Panc1 (cell line): Measurements from ENCODE around the gene RPS17. TPM values are rescaled to one million over a fixed set of nuclear protein-coding genes. Genes with fewer than 3 reads are reported as not detected.

ENCODE experiments used
- ATAC-seq: fragments of 200-7000 bp; cut with Tn5 transposase; 2 replicates; pipeline ENCODE4 v1.9.1; 2020; ENCODE audit warnings: mild to moderate bottlenecking, moderate library complexity
- BruUV-seq: library from RNA; stranded (reverse); fragments of 400-500 nt; replicated peaks from 2 replicates; lab custom pipeline; 2021; lab: Mats Ljungman, UMichigan
- CTCF ChIA-PET: fragments of 300-600 bp; sonication (Branson Sonifier 250); formaldehyde crosslinking; loops from one replicate; lab custom pipeline; 2022; ENCODE audit warnings: antibody characterized with exemption; lab: Charles Lee
- POLR2A ChIA-PET: fragments of 300-600 bp; sonication (Branson Sonifier 250); formaldehyde crosslinking; loops from one replicate; lab custom pipeline; 2022; ENCODE audit warnings: antibody characterized with exemption; lab: Charles Lee
- DNase-seq: peaks from one replicate; pipeline ENCODE4 v3.0.0-alpha.2; 2010; ENCODE audit warnings: low read depth, low spot score
- H3K27ac ChIP-seq: 2 replicates; pipeline ENCODE4 v1.5.1; 2011; ENCODE audit warnings: mild to moderate bottlenecking, low read length, inconsistent platforms
- H3K27me3 ChIP-seq: fragments of 200-500 bp; sonication (Bioruptor generic); 2 replicates; pipeline ENCODE4 v1.6.0; 2014; ENCODE audit warnings: low read length, inconsistent platforms; ENCODE audit not compliant: control insufficient read depth, insufficient read depth
- H3K36me3 ChIP-seq: fragments of 200-500 bp; sonication (Bioruptor generic); 2 replicates; pipeline ENCODE4 v1.5.1; 2014; ENCODE audit warnings: inconsistent platforms, mild to moderate bottlenecking, low read length, moderate library complexity; ENCODE audit not compliant: control insufficient read depth, insufficient read depth
- H3K4me1 ChIP-seq: 2 replicates; pipeline ENCODE4 v1.5.1; 2011; ENCODE audit warnings: inconsistent platforms, mild to moderate bottlenecking, low read length, moderate library complexity; ENCODE audit not compliant: control insufficient read depth, insufficient read depth
- H3K4me3 ChIP-seq, 2 experiments: 2 replicates each; pipeline ENCODE4 v1.5.1; 2011 to 2012; ENCODE audit warnings: low read depth in 2 of 2, low read length in 2 of 2, mild to moderate bottlenecking in 2 of 2, inconsistent platforms in 1 of 2, moderate library complexity in 1 of 2
- H3K9me3 ChIP-seq: fragments of 200-500 bp; sonication (Bioruptor generic); 2 replicates; pipeline ENCODE4 v1.5.1; 2014; ENCODE audit warnings: low read depth, mild to moderate bottlenecking, inconsistent platforms, low read length, moderate library complexity; ENCODE audit not compliant: control insufficient read depth, insufficient read depth
- CTCF ChIP-seq: fragments of 450-650 bp; IDR thresholded peaks from 2 replicates; pipeline ENCODE4 v1.5.1; 2017; ENCODE audit warnings: mild to moderate bottlenecking
- POLR2AphosphoS5 ChIP-seq: IDR thresholded peaks from 2 replicates; pipeline ENCODE4 v1.6.1; 2012; ENCODE audit warnings: mild to moderate bottlenecking, low read depth, low read length, moderate library complexity
- REST ChIP-seq, 2 experiments: IDR thresholded peaks; 2 replicates each; pipeline ENCODE4 v1.6.1; 2011 to 2012; ENCODE audit warnings: low read depth in 2 of 2, control low read depth in 1 of 2, low read length in 1 of 2, mild to moderate bottlenecking in 1 of 2, moderate library complexity in 1 of 2; ENCODE audit not compliant: insufficient read depth in 1 of 2
- SIN3A ChIP-seq: IDR thresholded peaks from 2 replicates; pipeline ENCODE4 v1.6.1; 2012; ENCODE audit warnings: low read depth, mild to moderate bottlenecking, low read length, moderate library complexity, borderline replicate concordance; ENCODE audit not compliant: insufficient read depth
- TCF7L2 ChIP-seq: IDR thresholded peaks from 2 replicates; pipeline ENCODE4 v1.6.1; 2011; ENCODE audit warnings: mild to moderate bottlenecking, low read depth, low read length, inconsistent platforms
- in situ Hi-C: cut with HindIII; loops from 2 replicates; pipeline ENCODE4 v1.10.0; 2016; ENCODE audit warnings: low sequenced_read_pairs, low pct_unique_long_range_greater_than_20kb
- intact Hi-C: fragments of 100-400 bp; cut with micrococcal nuclease; formaldehyde crosslinking; loops from one replicate; pipeline ENCODE4 v1.10.0; 2022; ENCODE audit not compliant: unreplicated experiment
- total RNA-seq: library from RNA; stranded (reverse); gene quantifications from one replicate; pipeline ENCODE4 v1.2.1, GENCODE V29; 2021; ENCODE audit not compliant: unreplicated experiment

Gene RPS17
- total RNA-seq, 1 experiment from 2014 or later = 1,598 TPM

DNA sequence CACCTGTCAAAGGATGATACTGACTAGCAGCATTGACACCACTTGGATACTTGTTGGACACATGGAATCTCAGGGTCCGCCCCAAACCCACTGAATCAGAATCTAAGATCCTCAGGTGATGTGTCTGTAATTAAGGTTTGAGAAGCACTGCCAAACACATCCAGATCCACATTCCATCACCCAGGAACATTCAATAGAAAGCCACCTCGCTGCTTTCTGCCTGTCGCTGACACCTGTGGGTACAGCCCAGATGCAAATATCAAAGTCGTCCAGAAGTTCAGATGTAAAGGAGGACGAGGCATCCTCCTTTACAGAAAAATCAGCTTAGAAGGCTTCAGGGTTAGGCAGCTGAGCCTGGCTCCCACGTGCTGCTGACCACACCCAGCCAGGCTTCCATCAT is 5.2 kb upstream of the RPS17 start:
- ATAC-seq (no peak), DNase-seq (no peak)
- Histone ChIP-seq H3K27me3 (no peaks in the 10 kb centered on the region), H3K4me3 (no peak overlapping the region), H3K4me1 (no peaks in the 10 kb centered on the region), H3K36me3 (peaks cover 5% of the 10 kb centered on the region), H3K9me3 (no peaks in the 10 kb centered on the region), H3K27ac (no peak overlapping the region)
- POLR2A ChIA-PET = no interaction called here
- intact Hi-C loops = loop anchor here (10.0 kb wide), 1 partner anchor 199 kb away; no protein-coding TSS in a partner anchor
- no peak for TF ChIP-seq SIN3A
- no peak for TF ChIP-seq TCF7L2
- TF ChIP-seq POLR2AphosphoS5 = no peak
- no peak for TF ChIP-seq REST (IDR thresholded peaks at IDR 0.05; ENCODE audit: insufficient read depth in 1 of 2, low read depth in 2 of 2, low read length in 1 of 2)
- TF ChIP-seq CTCF = no peak
- CTCF ChIA-PET = no interaction called here
- in situ Hi-C loops = no loop called here
- BruUV-seq = no TSS peak

- Histone ChIP-seq H3K4me1 (no peaks in the 10 kb centered on the region), H3K27ac (no peak overlapping the region), H3K9me3 (no peaks in the 10 kb centered on the region), H3K27me3 (no peaks in the 10 kb centered on the region), H3K36me3 (peaks cover 5% of the 10 kb centered on the region), H3K4me3 (no peak overlapping the region)
- DNase-seq (no peak), ATAC-seq (no peak)
- ChIA-PET POLR2A (no interaction called here), CTCF (no interaction called here)
- in situ Hi-C loops (no loop called here), intact Hi-C loops (loop anchor here (10.0 kb wide), 1 partner anchor 200 kb away; no protein-coding TSS in a partner anchor)
- no TSS peak for BruUV-seq
- no peak for TF ChIP-seq TCF7L2
- no peak for TF ChIP-seq REST (IDR thresholded peaks at IDR 0.05; ENCODE audit: insufficient read depth in 1 of 2, low read depth in 2 of 2, low read length in 1 of 2)
- no peak for TF ChIP-seq CTCF
- no peak for TF ChIP-seq POLR2AphosphoS5
- no peak for TF ChIP-seq SIN3A
These were observed 4.7 kb upstream of the RPS17 start for GRCh38 chr15:82545002-82545401.
